Measurements from ENCODE around the gene LZTR1. TPM values are rescaled to one million over a fixed set of nuclear protein-coding genes. Genes with fewer than 3 reads are reported as not detected.
"Not testable (repeated sequence)": the region's sequence is repeated elsewhere in the genome, so short reads cannot be mapped to it uniquely, and the experiment has no call there.

LZTR1 gene
- 18.2 TPM for polyA plus RNA-seq (2012; ENCODE audit: low read depth, missing spikeins)

DNA sequence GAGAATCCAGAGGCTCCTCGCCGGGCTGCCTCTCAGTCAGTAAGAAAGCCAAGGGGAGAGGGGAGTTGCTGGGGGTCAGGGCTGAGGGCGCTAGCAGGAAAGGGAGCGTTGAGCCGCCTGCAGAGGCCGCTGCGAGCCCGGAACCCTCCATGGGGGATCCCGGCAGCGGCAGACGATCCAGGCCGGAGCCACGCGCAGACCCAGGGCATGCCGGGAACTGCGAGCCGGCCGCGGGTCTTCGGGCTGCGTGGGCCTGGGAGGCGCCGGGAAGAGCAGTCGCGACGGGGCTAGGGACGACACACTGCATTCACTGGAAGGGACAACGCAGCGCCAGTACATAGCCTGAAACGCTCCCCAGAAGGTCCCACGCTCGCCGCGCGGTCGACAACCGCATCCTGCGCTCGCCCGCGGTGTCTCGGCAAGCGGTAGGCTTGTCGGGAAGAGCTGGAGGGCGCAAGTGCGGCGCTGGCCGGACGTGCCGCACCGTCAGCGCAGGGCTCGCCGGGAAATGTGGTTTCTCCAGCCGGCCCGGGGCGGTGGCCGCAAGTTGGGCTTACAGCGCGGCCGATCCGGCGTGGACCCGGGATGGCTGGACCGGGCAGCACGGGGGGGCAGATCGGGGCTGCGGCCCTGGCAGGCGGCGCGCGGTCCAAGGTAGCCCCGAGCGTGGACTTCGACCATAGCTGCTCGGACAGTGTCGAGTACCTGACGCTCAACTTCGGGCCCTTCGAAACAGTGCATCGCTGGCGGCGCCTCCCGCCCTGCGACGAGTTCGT lies at the start of gene LZTR1:
Gene LZTR1 (plus strand): TSS at position 511 of the 776 bp plus-strand sequence. CDS start 75 bp downstream, at position 586.
- DNase-seq (ENCODE audit: insufficient read length, low spot score) (peak; percentile 94), FAIRE-seq (peak; percentile 98)
- TF ChIP-seq POLR2A (IDR thresholded peaks at IDR 0.05; ENCODE audit: low read depth, low read length), result peak; percentile 95
- peak; percentile 84 for TF ChIP-seq TAF1 (IDR thresholded peaks at IDR 0.05; ENCODE audit: low read depth, low read length)
- TF ChIP-seq SPI1 (IDR thresholded peaks at IDR 0.05; ENCODE audit: low read depth, low read length), result 0 out of 2 replicates have a peak, but pooled peaks have one; percentile 13
- TF ChIP-seq POU2F2 (IDR thresholded peaks at IDR 0.05; ENCODE audit: low read depth, low read length), result peak; percentile 59; the same call in 1 of the 2 replicates
- TF ChIP-seq POLR2AphosphoS5 (IDR thresholded peaks at IDR 0.05; ENCODE audit: low read depth, low read length), result peak; percentile 97
- no peak for TF ChIP-seq PAX5 (IDR thresholded peaks at IDR 0.05; ENCODE audit: insufficient read depth, low read length, severe bottlenecking)

GRCh38 chr22:20933910-20934309 lies 48.2 kb upstream of the LZTR1 start:
- TF ChIP-seq TAF1 (IDR thresholded peaks at IDR 0.05; ENCODE audit: low read depth, low read length) (no peak), SPI1 (IDR thresholded peaks at IDR 0.05; ENCODE audit: low read depth, low read length) (no peak), POLR2A (IDR thresholded peaks at IDR 0.05; ENCODE audit: low read depth, low read length) (no peak), POLR2AphosphoS5 (IDR thresholded peaks at IDR 0.05; ENCODE audit: low read depth, low read length) (no peak), POU2F2 (IDR thresholded peaks at IDR 0.05; ENCODE audit: low read depth, low read length) (no peak), PAX5 (IDR thresholded peaks at IDR 0.05; ENCODE audit: insufficient read depth, low read length, severe bottlenecking) (no peak)
- DNase-seq (ENCODE audit: insufficient read length, low spot score) (no peak), FAIRE-seq (no peak)

GRCh38 chr22:20935049-20935448 lies 47.0 kb upstream of the LZTR1 start:
- not testable (repeated sequence) for DNase-seq (ENCODE audit: insufficient read length, low spot score)

GRCh38 chr22:20935780-20936539 lies 46.1 kb upstream of the LZTR1 start:
- FAIRE-seq; DNase-seq (ENCODE audit: insufficient read length, low spot score): not testable (repeated sequence)

More at GRCh38 chr22:20935049-20935448, 47.0 kb upstream of the LZTR1 start:
- not testable (repeated sequence) for FAIRE-seq

DNA sequence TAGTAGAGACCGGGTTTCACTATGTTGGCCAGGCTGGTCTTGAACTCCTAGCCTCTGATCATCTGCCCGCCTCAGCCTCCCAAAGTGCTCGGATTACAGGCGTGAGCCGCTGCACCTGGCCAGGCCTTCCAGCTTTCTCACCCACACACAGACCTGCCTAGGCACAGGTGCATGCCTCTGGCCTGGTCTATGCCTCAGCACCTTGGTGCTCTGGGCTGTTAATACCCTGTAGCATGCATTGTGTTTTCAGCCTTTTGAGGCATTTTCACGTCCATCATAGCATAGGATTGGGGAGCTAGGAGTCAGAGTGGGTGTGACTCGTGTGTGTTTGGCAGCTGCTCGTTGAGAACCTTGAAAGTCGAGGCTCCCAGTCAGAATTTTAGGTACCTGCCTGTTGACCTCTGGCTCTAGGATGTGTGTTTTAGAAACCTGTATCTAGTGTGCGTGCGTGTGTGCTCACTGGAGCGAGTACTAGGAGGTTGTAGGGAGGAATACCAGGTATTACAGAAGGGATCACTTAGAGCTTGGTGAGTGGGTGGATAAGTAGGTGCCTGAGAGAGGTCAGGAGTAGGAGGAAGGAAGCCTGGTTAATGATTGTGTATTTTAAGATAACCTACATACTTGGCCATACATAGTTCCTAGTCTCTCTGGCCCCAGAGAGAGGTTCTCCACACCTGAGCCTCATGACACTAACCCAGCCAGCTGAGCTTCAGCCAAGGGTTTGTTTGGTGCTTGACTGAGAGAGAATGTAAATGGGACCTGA lies 44.9 kb upstream of the LZTR1 start:
- peak; percentile 26 for FAIRE-seq
- no peak for DNase-seq (ENCODE audit: insufficient read length, low spot score)
- no peak for TF ChIP-seq POLR2AphosphoS5 (IDR thresholded peaks at IDR 0.05; ENCODE audit: low read depth, low read length)
- TF ChIP-seq POLR2A (IDR thresholded peaks at IDR 0.05; ENCODE audit: low read depth, low read length), result no peak
- no peak for TF ChIP-seq POU2F2 (IDR thresholded peaks at IDR 0.05; ENCODE audit: low read depth, low read length)
- no peak for TF ChIP-seq SPI1 (IDR thresholded peaks at IDR 0.05; ENCODE audit: low read depth, low read length)
- TF ChIP-seq TAF1 (IDR thresholded peaks at IDR 0.05; ENCODE audit: low read depth, low read length), result no peak
- no peak for TF ChIP-seq PAX5 (IDR thresholded peaks at IDR 0.05; ENCODE audit: insufficient read depth, low read length, severe bottlenecking)

DNA sequence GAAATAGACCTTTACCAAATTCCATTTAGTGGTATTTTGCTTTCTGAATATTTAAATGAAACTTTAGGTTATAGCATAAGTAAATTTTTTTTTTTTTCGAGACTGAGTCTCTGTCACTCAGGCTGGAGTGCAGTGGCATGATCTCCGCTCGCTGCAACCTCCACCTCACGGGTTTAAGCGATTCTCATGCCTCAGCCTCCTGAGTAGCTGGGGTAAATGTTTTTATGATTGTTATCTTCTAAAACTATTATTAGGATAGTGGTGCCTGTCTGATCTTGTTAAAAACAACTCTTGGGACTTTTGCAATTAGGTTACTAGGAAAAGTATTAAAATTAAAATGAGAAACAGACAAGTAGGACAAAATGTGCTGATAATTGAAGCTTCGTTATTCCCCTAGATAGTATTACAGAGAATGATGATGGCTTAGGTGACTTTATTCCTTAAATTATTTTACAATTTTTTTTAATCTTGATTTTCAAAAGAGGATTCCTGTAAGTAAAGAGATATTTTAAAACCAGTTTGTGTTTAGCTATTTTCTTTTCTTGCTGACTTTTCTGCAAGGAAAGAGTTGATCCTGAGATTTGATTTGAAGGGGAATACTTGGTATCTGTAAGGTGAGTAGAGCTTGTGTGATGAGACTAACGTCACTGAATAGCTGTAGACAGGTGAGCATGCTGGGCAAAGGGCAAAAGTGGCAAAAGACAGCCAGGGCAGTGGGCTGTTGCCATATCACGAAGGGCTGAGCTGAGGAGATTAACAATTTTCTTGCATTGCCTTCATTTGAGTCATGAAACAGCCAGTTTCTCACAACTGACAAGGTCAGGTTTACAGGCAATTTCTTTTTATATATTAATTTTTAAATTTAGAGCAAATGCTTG lies 44.1 kb upstream of the LZTR1 start:
- no peak for FAIRE-seq
- no peak for TF ChIP-seq POLR2A (IDR thresholded peaks at IDR 0.05; ENCODE audit: low read depth, low read length)
- no peak for TF ChIP-seq POU2F2 (IDR thresholded peaks at IDR 0.05; ENCODE audit: low read depth, low read length)
- no peak for TF ChIP-seq POLR2AphosphoS5 (IDR thresholded peaks at IDR 0.05; ENCODE audit: low read depth, low read length)
- no peak for TF ChIP-seq PAX5 (IDR thresholded peaks at IDR 0.05; ENCODE audit: insufficient read depth, low read length, severe bottlenecking)
- TF ChIP-seq TAF1 (IDR thresholded peaks at IDR 0.05; ENCODE audit: low read depth, low read length), result no peak
- TF ChIP-seq SPI1 (IDR thresholded peaks at IDR 0.05; ENCODE audit: low read depth, low read length), result no peak
- DNase-seq (ENCODE audit: insufficient read length, low spot score), result no peak

DNA sequence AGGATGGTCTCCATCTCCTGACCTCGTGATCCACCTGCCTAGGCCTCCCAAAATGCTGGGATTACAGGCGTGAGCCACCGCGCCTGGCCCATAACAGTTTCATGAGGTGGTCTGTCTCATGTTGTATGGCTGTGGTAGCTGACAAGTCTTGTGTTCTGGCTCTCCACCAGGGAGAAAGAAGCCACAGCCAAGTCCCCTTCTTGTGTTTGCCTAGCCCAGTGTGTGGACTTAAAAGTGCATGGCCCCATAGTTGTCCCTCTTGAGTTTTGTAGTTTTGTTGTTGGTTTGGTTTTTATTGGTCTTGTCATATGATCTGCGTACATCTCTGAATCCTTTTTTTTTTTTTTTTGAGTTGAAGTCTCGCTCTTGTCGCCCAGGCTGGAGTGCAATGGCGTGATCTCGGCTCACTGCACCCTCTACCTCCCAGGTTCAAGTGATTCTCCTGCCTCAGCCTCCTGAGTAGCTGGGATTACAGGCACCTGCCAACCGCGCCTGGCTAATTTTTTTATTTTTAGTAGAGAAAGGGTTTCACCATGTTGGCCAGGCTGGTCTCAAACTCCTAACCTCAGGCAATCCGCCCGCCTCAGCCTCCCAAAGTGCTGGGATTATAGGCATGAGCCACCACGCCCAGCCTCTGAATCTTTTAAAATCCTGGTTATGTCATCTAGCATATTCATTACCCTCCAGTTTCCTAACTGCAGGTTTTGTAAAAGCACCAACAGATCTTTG lies 42.5 kb upstream of the LZTR1 start:
- DNase-seq (ENCODE audit: insufficient read length, low spot score), result not testable (repeated sequence)

GRCh38 chr22:20940186-20940651 lies 41.9 kb upstream of the LZTR1 start:
- DNase-seq (ENCODE audit: insufficient read length, low spot score) (no peak), FAIRE-seq (no peak)
- TF ChIP-seq POLR2A (IDR thresholded peaks at IDR 0.05; ENCODE audit: low read depth, low read length), result no peak

More for the DNA sequence above, 42.5 kb upstream of the LZTR1 start:
- FAIRE-seq, result not testable (repeated sequence)

DNA sequence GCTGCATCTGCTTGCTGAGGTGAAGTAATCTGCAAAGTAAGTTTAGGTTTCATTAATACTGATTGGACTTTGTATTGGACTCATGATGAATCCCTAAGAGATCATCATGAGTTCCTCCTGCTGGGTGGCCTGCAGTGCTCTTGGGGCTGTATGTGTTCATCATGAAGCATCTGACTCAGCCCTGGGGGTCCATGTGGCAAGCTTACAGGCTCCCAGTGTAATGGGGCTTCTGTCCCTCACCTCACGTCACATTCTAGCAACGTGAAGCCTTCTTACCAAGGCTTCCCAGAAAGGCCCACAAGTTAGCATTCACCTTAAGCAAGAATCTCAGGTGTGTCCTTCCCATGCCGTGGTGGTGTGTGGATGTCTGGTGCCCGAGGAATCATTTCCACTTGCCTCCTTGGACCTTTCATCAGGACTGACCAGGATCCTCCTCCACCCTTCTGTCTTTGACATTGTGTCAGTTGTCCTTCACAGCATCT lies 41.2 kb upstream of the LZTR1 start:
- FAIRE-seq (no peak), DNase-seq (ENCODE audit: insufficient read length, low spot score) (no peak)
- TF ChIP-seq POLR2AphosphoS5 (IDR thresholded peaks at IDR 0.05; ENCODE audit: low read depth, low read length) (no peak), POU2F2 (IDR thresholded peaks at IDR 0.05; ENCODE audit: low read depth, low read length) (no peak), POLR2A (IDR thresholded peaks at IDR 0.05; ENCODE audit: low read depth, low read length) (no peak), PAX5 (IDR thresholded peaks at IDR 0.05; ENCODE audit: insufficient read depth, low read length, severe bottlenecking) (no peak), TAF1 (IDR thresholded peaks at IDR 0.05; ENCODE audit: low read depth, low read length) (no peak), SPI1 (IDR thresholded peaks at IDR 0.05; ENCODE audit: low read depth, low read length) (no peak)

DNA sequence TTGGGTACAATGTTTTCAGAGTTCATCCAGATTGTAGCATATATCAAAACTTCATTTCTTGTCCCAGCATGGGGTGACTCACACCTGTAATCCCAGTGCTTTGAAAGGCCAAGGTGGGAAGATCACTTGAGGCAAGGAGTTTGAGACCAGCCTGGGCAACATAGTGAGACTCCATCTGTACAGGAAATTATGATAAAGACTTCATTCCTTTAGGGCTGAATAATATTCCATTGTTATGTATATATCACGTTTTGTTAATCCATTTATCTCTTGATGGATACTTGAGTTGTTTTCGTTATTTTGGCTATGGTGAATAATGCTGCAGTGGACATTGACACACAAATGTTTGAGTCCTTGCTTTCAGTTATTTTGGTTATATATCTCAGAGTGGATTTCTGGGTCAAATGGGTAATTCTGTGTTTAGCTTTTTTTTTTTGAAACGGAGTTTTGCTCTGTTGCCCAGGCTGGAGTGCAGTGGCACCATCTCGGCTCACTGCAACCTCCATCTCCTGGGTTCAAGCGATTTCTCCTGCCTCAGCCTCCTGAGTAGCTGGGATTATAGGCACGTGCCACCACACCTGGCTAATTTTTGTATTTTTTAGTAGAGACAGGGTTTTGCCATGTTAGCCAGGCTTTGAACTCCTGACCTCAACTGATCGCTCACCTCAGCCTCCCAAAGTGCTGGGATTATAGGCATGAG lies 39.7 kb upstream of the LZTR1 start:
- not testable (repeated sequence) for FAIRE-seq; DNase-seq (ENCODE audit: insufficient read length, low spot score)

Measured in GM12891 (cell line).